Endothelial cell of umbilical vein (primary cell): ENCODE measurements around the gene STOM. TPM values are rescaled to one million over a fixed set of nuclear protein-coding genes. Genes with fewer than 3 reads are reported as not detected.

ENCODE experiments used
- BruUV-seq: library from RNA; stranded (reverse); fragments of 400-500 nt; replicated peaks from 2 replicates; lab custom pipeline; 2021; lab: Mats Ljungman, UMichigan
- CTCF ChIA-PET: fragments of 300-600, 350-600 bp; sonication (Branson Sonifier 250); formaldehyde crosslinking; loops from one replicate; lab custom pipeline; 2021; ENCODE audit warnings: antibody characterized with exemption, inconsistent platforms; lab: Charles Lee
- POLR2A ChIA-PET: fragments of 300-600, 350-600 bp; sonication (Branson Sonifier 250); formaldehyde crosslinking; loops from one replicate; lab custom pipeline; 2021; ENCODE audit warnings: antibody characterized with exemption, inconsistent platforms; lab: Charles Lee
- DNase-seq: peaks from one replicate; pipeline ENCODE4 v3.0.0-alpha.2; 2011; ENCODE audit warnings: low read depth, low spot score
- FAIRE-seq: peaks from 2 replicates; lab custom pipeline; 2011; peaks lifted over from hg19 to GRCh38; lab: Jason Lieb, UNC
- H2AFZ ChIP-seq: 2 replicates; pipeline ENCODE4 v1.6.0; 2012; ENCODE audit warnings: low read depth, low read length, control low read depth, inconsistent platforms
- H3K27ac ChIP-seq: 2 replicates; pipeline ENCODE4 v1.5.1; 2011; ENCODE audit warnings: low read depth, mild to moderate bottlenecking, control low read depth, low read length, moderate library complexity; ENCODE audit not compliant: insufficient read depth
- H3K27me3 ChIP-seq, 2 experiments: 2 replicates each; pipeline versions ENCODE4 v1.6.0 to v1.6.1; 2011; ENCODE audit warnings: low read length in 2 of 2, mixed read lengths in 1 of 2; ENCODE audit not compliant: control insufficient read depth in 2 of 2, insufficient read depth in 2 of 2
- H3K36me3 ChIP-seq, 2 experiments: 2 replicates in 1 of 2; 3 replicates in 1 of 2; pipeline ENCODE4 v1.5.1; 2011; ENCODE audit warnings: low read length in 2 of 2, mild to moderate bottlenecking in 1 of 2, moderate library complexity in 1 of 2; ENCODE audit not compliant: control insufficient read depth in 2 of 2, insufficient read depth in 2 of 2; ENCODE audit errors: extremely low read depth in 1 of 2
- H3K4me1 ChIP-seq: 3 replicates; pipeline ENCODE4 v1.5.1; 2011; ENCODE audit warnings: mild to moderate bottlenecking, low read length; ENCODE audit not compliant: control insufficient read depth, insufficient read depth; ENCODE audit errors: extremely low read depth
- H3K4me2 ChIP-seq: 2 replicates; pipeline ENCODE4 v1.6.1; 2011; ENCODE audit warnings: low read length, control low read depth, mixed read lengths; ENCODE audit not compliant: insufficient read depth
- H3K4me3 ChIP-seq, 3 experiments: fragments of 200-600 bp in 1 of 3; sonication (generic), shearing (Covaris generic) in 1 of 3; replicated peaks in 1 of 3; 2 replicates each; pipeline ENCODE4 v1.5.1; 2011 to 2016; ENCODE audit warnings: control low read depth in 3 of 3, low read length in 3 of 3, mild to moderate bottlenecking in 2 of 3, inconsistent platforms in 1 of 3, low read depth in 1 of 3, moderate library complexity in 1 of 3; ENCODE audit not compliant: insufficient read depth in 1 of 3
- H3K79me2 ChIP-seq: 2 replicates; pipeline ENCODE4 v1.6.0; 2012; ENCODE audit warnings: low read length, inconsistent platforms; ENCODE audit not compliant: control insufficient read depth, insufficient read depth
- H3K9ac ChIP-seq: replicated peaks from 2 replicates; pipeline ENCODE3; 2011; ENCODE audit warnings: low read length, control low read depth; ENCODE audit not compliant: insufficient read depth; ENCODE audit errors: extremely low read depth
- H3K9me1 ChIP-seq: replicated peaks from 3 replicates; pipeline ENCODE4 v1.6.0; 2011; ENCODE audit warnings: mild to moderate bottlenecking, low read length; ENCODE audit not compliant: control insufficient read depth, insufficient read depth; ENCODE audit errors: extremely low read depth
- H3K9me3 ChIP-seq: replicated peaks from 2 replicates; pipeline ENCODE4 v1.5.1; 2012; ENCODE audit warnings: low read length, inconsistent platforms; ENCODE audit not compliant: control insufficient read depth, insufficient read depth
- H4K20me1 ChIP-seq: replicated peaks from 2 replicates; pipeline ENCODE3; 2011; ENCODE audit warnings: mild to moderate bottlenecking, low read length; ENCODE audit not compliant: control insufficient read depth, insufficient read depth; ENCODE audit errors: extremely low read depth
- EZH2 ChIP-seq: IDR thresholded peaks from 2 replicates; pipeline ENCODE4 v1.6.1; 2012; ENCODE audit warnings: borderline replicate concordance, low read depth, mild to moderate bottlenecking, moderate library complexity, low read length, inconsistent platforms; ENCODE audit not compliant: severe bottlenecking
- FOS ChIP-seq: IDR thresholded peaks from 2 replicates; pipeline ENCODE4 v1.6.1; 2011; ENCODE audit warnings: mild to moderate bottlenecking, low read length, moderate library complexity, borderline replicate concordance; ENCODE audit not compliant: insufficient read depth
- GATA2 ChIP-seq: IDR thresholded peaks from 2 replicates; pipeline ENCODE4 v1.7.0; 2011; ENCODE audit warnings: low read depth, mild to moderate bottlenecking, moderate library complexity, mixed read lengths, low read length; ENCODE audit not compliant: insufficient read length, insufficient read depth
- JUN ChIP-seq: IDR thresholded peaks from 2 replicates; pipeline ENCODE4 v1.6.1; 2011; ENCODE audit warnings: borderline replicate concordance, low read depth; ENCODE audit not compliant: insufficient read length, insufficient read depth
- MYC ChIP-seq: IDR thresholded peaks from one replicate; pipeline ENCODE4 v1.6.1; 2011; ENCODE audit warnings: mild to moderate bottlenecking, low read depth, low read length
- POLR2A ChIP-seq: IDR thresholded peaks from 2 replicates; pipeline ENCODE4 v1.6.1; 2012; ENCODE audit warnings: low read depth, mild to moderate bottlenecking, control low read depth, low read length
- POLR2AphosphoS5 ChIP-seq: IDR thresholded peaks from 2 replicates; pipeline ENCODE4 v1.6.1; 2012; ENCODE audit warnings: low read depth, mild to moderate bottlenecking, control low read depth, low read length, moderate library complexity; ENCODE audit not compliant: insufficient read depth
- dilution Hi-C: fragments of 300-500 bp; cut with MboI; formaldehyde crosslinking; loops from one replicate; pipeline ENCODE4 v1.15.0; 2019; ENCODE audit warnings: low sequenced_read_pairs; ENCODE audit not compliant: extremely low pct_ligation_motif_present
- intact Hi-C: fragments of 100-400 bp; cut with micrococcal nuclease; formaldehyde crosslinking; loops from one replicate; pipeline ENCODE4 v1.10.0; 2022
- polyA plus RNA-seq, 4 experiments: library from polyadenylated mRNA; depleted of rRNA in 3 of 4; stranded (reverse) in 3 of 4; unstranded in 1 of 4; fragments of >200 nt; gene quantifications; 2 replicates each; pipeline versions ENCODE4 v1.2.1 to v1.2.3, GENCODE V29; 2011 to 2012; ENCODE audit warnings: missing spikeins in 1 of 4
- total RNA-seq: library from RNA; stranded (reverse); gene quantifications from 2 replicates; pipeline ENCODE4 v1.2.3, GENCODE V29; 2021
- TF ChIP-seq, protein P1 (sequence below): IDR thresholded peaks from 2 replicates; pipeline ENCODE4 v1.6.1; 2011; ENCODE audit not compliant: insufficient read depth, insufficient read length
- TF ChIP-seq, protein P2 (sequence below), 2 donors: IDR thresholded peaks; 1 replicate in 1 of 2; 2 replicates in 1 of 2; pipeline ENCODE4 v1.5.1; 2011; ENCODE audit warnings: low read length in 2 of 2, mild to moderate bottlenecking in 2 of 2, moderate library complexity in 2 of 2, control low read depth in 1 of 2, inconsistent platforms in 1 of 2, low read depth in 1 of 2; ENCODE audit not compliant: insufficient read depth in 1 of 2; ENCODE audit errors: extremely low read depth in 1 of 2

The STOM gene
- total and polyA plus RNA-seq, 2 donors (not counting 3 experiments of a cell fraction or from before 2014, with no cell fraction given) = 153 to 170 TPM

DNA sequence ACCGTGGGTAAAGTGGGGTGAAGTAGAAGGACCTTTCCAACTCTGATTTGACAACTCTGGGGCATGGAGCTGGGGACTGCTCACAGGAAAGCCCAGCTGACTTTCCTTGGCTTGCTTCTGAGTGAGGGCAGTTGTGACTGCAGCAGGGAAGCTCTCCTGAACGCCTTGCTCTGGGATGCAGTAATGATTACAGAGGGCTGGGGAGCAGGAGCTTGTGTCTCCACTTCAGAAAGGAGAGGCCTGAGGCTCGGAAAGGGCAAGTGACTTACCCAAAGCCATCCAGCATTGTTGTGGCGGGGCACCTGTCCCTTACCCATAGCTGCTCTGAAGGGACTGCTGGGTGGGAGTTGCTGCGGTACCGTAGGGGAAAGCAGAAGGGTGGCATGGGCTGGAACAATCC, 60.9 kb downstream of the STOM start:
- Histone ChIP-seq H3K4me1 (no peaks in the 10 kb centered on the region), H3K4me3 (no peak overlapping the region), H3K36me3 (peaks cover 13 to 37% of the 10 kb centered on the region in 2 experiments), H3K9me1 (no peaks in the 10 kb centered on the region), H4K20me1 (no peaks in the 10 kb centered on the region), H3K4me2 (no peak overlapping the region), H3K9ac (no peak overlapping the region), H3K27ac (no peak overlapping the region), H3K79me2 (no peaks in the 10 kb centered on the region), H2AFZ (no peak overlapping the region), H3K27me3 (no peaks in the 10 kb centered on the region), H3K9me3 (no peaks in the 10 kb centered on the region)
- DNase-seq (no peak), FAIRE-seq (no peak)
- intact Hi-C loops = no loop called here
- no peak for TF ChIP-seq POLR2A
- TF ChIP-seq, protein P1, sequence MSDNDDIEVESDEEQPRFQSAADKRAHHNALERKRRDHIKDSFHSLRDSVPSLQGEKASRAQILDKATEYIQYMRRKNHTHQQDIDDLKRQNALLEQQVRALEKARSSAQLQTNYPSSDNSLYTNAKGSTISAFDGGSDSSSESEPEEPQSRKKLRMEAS = no peak
- TF ChIP-seq JUN = no peak
- no peak for TF ChIP-seq POLR2AphosphoS5
- no peak for TF ChIP-seq EZH2
- no peak for TF ChIP-seq GATA2
- TF ChIP-seq MYC = no peak
- no peak for TF ChIP-seq FOS
- TF ChIP-seq, protein P2, sequence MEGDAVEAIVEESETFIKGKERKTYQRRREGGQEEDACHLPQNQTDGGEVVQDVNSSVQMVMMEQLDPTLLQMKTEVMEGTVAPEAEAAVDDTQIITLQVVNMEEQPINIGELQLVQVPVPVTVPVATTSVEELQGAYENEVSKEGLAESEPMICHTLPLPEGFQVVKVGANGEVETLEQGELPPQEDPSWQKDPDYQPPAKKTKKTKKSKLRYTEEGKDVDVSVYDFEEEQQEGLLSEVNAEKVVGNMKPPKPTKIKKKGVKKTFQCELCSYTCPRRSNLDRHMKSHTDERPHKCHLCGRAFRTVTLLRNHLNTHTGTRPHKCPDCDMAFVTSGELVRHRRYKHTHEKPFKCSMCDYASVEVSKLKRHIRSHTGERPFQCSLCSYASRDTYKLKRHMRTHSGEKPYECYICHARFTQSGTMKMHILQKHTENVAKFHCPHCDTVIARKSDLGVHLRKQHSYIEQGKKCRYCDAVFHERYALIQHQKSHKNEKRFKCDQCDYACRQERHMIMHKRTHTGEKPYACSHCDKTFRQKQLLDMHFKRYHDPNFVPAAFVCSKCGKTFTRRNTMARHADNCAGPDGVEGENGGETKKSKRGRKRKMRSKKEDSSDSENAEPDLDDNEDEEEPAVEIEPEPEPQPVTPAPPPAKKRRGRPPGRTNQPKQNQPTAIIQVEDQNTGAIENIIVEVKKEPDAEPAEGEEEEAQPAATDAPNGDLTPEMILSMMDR (IDR thresholded peaks at IDR 0.05; ENCODE audit: extremely low read depth in 1 of 2, insufficient read depth in 1 of 2, low read depth in 1 of 2, low read length in 2 of 2) = no peak
- ChIA-PET CTCF (interaction anchor here (0.8 to 2.2 kb wide), 5 partner anchors 10 to 95 kb away, joined by 3 to 8 read pairs (median 5); no protein-coding TSS in a partner anchor), POLR2A (no interaction called here)
- BruUV-seq = no TSS peak
- dilution Hi-C loops = no loop called here
